Stimulated activated CD8-positive, alpha-beta memory T cell treated with anti-CD3 and anti-CD28 coated beads, Interleukin-12 subunit alpha, Interleukin-12 subunit beta, amount 100 ng/mL, for 24 hours (primary cell): ENCODE data around the gene NUDT4.
"Not testable (repeated sequence)": the region's sequence is repeated elsewhere in the genome, so short reads cannot be mapped to it uniquely, and the experiment has no call there.

Source experiments
- DNase-seq: peaks from one replicate; pipeline ENCODE4 v3.0.0-alpha.2; 2020; ENCODE audit errors: extremely low read depth

The NUDT4 gene

GRCh38 chr12:93368766-93369165 lies 9.0 kb upstream of the NUDT4 start:
- DNase-seq: no peak

DNA sequence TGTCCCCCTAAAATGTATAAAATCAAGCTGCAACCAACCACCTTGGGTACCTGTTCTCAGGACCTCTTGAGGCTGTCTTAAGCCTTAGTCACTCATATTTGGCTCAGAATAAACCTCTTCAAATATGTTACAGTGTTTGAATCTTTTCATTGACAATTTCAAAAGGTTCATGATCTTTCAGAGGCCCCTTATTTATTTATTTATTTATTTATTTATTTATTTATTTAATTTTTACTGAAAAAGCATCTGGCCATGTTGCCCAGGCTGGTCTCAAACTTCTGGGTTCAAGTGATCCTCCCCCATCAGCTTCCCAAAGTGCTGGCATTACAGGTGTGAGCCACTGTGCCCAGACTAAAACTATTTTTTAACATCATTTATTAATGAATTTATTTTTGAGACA lies 8.2 kb upstream of the NUDT4 start:
- no peak for DNase-seq

DNA sequence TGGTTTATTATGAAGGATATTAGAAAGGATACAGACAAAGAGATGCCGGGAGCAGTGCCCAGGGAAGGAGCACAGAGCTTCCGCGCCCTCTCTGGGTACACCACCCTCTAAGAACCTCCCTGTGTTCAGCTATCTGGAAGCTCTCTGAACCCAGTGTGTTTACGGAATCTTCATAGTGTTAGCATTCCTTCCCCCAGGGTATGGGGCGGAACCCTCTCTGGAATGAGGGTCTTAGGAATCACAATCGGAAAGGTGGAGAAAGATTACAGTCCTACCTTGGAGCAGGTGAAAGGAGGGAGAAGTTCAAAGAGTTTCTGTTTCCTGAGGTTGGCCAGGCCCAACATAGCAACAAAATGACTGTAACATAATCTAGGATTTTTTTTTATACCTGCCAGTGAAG lies 6.8 kb upstream of the NUDT4 start:
- DNase-seq: no peak

- DNase-seq: no peak
Observed at GRCh38 chr12:93373961-93374656, 3.6 kb upstream of the NUDT4 start.

DNA sequence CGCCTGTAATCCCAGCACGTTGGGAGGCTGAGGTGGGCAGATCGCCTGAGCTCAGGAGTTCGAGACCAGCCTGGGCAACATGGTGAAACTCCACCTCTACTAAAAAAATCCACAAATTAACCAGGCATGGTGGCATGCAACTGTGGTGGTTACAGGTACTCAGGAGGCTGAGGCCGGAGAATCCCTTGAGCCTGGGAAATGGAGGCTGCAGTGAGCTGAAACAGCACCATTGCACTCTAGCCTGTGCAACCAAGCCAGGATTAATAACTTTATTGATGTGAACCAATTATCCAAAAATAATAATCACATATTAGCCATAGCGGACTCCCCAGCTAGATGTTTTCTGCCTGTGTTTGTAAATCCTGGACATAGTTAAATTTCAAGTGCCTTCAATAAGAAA lies 1.8 kb upstream of the NUDT4 start:
- no peak for DNase-seq

DNA sequence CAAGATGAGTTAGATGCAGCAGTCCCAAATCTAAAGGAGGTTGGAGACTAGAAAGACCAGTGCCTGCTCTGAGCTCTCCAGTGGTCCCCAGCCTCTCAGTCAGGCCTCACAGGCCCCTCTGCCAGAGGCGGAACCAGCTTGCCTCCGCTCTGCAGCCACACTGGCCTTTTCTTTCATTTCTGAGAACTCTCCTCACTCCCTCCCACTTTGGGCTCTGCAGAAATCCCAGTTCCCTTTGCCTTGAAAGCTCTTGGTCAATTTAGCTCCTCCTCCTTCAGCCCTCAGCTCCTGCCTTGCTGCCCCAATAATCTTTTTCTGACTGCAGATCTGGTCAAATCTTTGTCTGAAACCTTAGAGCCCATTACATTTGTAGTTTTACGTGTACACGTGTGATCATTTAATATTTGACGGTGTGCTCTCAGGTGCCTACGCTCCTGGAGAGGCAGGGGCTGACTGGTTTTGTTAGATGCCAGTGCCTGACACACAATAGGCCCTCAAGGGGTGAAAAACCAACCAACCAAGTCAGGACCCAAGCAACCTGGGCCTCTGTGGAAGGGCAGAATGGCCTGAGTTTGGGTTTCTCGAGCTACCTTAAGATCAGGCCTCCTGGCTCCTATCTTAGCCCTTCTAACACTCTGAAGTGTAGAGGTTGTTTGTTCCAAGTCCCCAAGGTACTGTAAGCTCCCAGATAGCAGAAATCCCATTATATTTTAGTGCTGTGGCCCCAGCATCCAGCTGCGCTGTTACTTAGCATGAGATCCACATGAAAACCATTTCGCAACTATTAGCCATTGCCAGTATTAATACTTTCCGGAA lies 1.1 kb upstream of the NUDT4 start:
- DNase-seq: no peak

- not testable (repeated sequence) for DNase-seq
Observed at GRCh38 chr12:93378196-93378997, 672 bp downstream of the NUDT4 start.

GRCh38 chr12:93378998-93379325 lies 1.2 kb downstream of the NUDT4 start:
- no peak for DNase-seq

- DNase-seq: no peak
Observed at GRCh38 chr12:93379326-93379980, 1.7 kb downstream of the NUDT4 start.

- DNase-seq: no peak
Observed at GRCh38 chr12:93379981-93380361, 2.2 kb downstream of the NUDT4 start.

DNA sequence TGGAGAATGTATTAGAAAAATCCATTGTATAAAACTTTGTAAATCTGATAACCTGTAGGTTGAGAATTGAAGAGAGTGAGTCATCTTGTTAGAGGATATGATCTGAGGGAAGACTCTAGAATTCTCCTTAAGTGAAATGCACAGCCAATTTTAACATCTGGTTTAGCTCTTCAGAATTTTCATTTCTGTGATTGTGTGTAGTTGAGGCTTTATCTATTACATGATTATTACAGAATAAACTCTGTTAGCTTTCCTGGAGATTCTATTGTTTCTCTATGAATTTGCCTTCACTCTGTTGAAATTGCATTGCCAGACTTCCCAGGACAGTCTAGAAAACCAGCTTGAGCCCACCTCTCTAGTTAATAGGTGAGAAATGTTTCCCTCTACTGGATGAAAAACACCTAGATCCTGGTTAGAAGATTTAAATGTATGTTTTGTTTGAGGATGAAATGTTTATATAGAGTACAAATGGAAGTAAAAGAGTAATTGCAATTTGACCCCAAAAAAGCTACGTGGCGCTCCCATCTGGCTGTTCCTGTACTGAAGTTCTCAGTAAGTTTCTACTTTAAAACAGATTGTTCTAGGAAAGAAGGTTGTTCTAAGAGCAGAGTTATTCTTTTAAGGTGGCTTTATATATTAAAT lies 2.9 kb downstream of the NUDT4 start:
- no peak for DNase-seq

GRCh38 chr12:93381161-93381975 lies 3.6 kb downstream of the NUDT4 start:
- DNase-seq: no peak

DNA sequence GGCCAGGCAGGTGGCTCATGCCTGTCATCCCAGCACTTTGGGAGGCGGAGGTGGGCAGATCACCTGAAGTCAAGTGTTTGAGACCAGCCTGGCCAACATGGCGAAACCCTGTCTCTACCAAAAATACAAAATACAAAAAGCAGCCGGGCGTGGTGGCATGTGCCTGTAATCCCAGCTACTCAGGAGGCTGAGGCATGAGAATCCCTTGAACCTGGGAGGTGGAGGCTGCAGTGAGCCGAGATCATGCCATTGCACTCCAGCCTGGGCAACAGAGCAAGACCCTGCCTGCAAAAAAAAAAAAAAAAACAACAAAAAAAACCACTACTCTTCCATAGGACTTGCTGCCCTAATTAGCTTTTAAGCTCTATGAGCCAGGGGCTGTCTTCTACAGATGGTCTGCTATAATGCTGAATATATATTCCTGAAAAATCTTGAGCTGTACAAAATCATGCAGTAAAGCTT lies 4.3 kb downstream of the NUDT4 start:
- not testable (repeated sequence) for DNase-seq

DNA sequence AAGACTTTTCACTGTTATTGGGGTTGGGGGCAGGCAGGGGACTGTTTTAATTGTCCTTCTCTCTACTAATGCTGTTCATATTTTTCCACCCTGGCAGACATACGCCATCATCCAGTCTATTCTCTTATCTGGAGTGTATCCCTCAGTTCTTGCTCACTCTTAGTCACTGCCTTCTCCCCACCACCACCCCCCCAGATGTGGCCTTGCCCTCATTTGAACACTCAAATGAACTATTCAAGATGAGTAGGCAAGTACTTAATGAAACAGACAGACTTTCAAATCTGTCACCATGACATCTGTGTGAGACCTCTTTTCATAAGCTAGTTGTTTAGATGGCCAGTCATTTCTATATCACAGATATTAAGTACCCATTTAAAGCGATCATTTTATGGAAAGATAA lies 10.1 kb downstream of the NUDT4 start:
- peak; percentile 45 for DNase-seq

- DNase-seq: no peak
Observed at GRCh38 chr12:93390031-93390430, 12.3 kb downstream of the NUDT4 start.

DNA sequence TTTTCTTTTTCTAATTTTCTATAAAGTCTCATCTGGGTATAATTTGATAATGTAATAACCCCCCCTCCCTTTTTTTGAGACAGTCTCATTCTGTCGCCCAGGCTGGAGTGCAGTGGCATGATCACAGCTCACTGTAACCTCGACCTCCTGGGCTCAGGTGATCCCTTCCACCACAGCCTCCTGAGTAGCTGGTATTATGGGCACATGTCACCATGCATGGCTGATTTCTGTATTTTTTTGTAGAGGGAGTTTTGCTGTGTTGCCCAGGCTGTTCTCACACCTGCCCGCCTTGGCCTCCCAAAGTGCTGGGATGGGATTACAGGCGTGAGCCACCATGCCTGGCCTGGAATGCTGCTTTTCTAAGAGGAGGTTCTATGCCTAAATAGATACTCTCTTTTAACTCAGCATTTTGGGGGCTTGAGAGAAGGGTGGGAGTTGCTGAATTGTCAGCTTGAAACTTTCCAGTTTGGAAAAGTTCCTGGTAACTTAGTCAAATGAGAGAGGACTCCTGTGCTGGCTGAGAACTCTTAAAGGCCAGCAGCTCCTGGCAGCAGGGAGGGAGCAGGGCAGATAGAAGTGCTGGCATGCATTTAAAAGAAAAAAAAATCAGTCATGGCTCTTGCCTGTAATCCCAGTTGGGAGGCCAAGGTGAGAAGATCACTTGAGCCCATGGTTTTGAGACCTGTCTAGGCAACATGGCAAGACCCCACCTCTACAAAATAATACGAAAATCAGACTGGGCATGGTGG lies 13.0 kb downstream of the NUDT4 start:
- DNase-seq: no peak

DNA sequence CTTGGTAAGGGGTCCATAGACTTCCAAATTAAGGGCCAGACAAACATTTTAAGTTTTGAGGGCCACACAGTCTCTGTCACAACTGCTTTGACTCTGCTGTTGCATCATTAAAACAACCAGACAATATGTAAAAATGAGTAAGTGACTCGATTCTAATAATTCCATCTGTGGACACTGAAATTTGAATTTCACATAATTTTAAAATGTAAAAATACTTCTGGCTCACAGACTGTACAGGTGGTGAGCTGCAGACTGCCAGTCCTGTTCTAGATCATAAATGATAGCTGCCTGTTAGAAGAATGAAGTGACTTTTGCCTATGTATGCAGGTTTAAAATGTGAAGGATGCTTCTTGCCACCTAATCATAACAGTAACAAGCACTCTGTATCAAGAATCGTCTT lies 15.7 kb downstream of the NUDT4 start:
- DNase-seq: no peak

DNA sequence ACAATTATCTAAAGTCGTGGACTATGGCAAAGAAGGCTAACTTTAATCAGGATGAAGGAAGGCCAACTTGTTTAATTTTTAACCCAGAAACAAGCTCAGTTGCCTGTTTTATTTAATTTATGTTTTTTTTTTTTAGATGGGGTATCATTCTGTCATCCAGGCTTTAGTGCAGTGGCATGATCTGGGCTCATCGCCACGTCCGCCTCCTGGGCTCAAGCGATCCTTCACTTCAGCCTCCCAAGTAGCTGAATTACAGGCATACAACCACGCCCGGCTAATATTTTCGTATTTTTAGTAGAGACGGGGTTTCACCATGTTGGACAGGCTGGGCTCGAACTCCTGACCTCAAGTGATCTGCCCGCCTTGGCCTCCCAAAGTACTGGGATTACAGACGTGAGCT lies 19.7 kb downstream of the NUDT4 start:
- DNase-seq: no peak

GRCh38 chr12:93399183-93399863 lies 21.6 kb downstream of the NUDT4 start:
- not testable (repeated sequence) for DNase-seq
